ENCODE results near the gene WDR76.

The WDR76 gene

GRCh38 chr15:43878446-43878845 lies 51.6 kb downstream of the WDR76 start:
- Histone ChIP-seq H3K36me3 (ENCODE audit: control insufficient read depth, insufficient read depth, low read length) (peaks cover 3% of the 10 kb centered on the region; the same call in 1 of the 2 replicates), H3K4me3 (ENCODE audit: low read length) (no peak overlapping the region), H3K9me3 (ENCODE audit: control insufficient read depth, insufficient read depth, low read length) (no peaks in the 10 kb centered on the region), H3K27me3 (ENCODE audit: control insufficient read depth, insufficient read depth, low read length) (no peaks in the 10 kb centered on the region), H3K27ac (ENCODE audit: low read length) (no peak overlapping the region), H3K4me1 (ENCODE audit: control insufficient read depth, insufficient read depth, low read length) (peaks cover 4% of the 10 kb centered on the region; the same call in 1 of the 2 replicates)
- WGBS (ENCODE audit: insufficient coverage, insufficient read length): no CpG with 5 or more reads among the region's 2 CpGs
- DNase-seq (ENCODE audit: low read depth, low spot score): no peak

- Histone ChIP-seq H3K9me3 (ENCODE audit: control insufficient read depth, insufficient read depth, low read length) (no peaks in the 10 kb centered on the region), H3K27me3 (ENCODE audit: control insufficient read depth, insufficient read depth, low read length) (no peaks in the 10 kb centered on the region), H3K4me1 (ENCODE audit: control insufficient read depth, insufficient read depth, low read length) (peaks cover 4% of the 10 kb centered on the region; the same call in 1 of the 2 replicates), H3K36me3 (ENCODE audit: control insufficient read depth, insufficient read depth, low read length) (peaks cover 3% of the 10 kb centered on the region; the same call in 1 of the 2 replicates), H3K4me3 (ENCODE audit: low read length) (no peak overlapping the region), H3K27ac (ENCODE audit: low read length) (no peak overlapping the region)
- no peak for DNase-seq (ENCODE audit: low read depth, low spot score)
- WGBS (ENCODE audit: insufficient coverage, insufficient read length): no CpG with 5 or more reads among the region's 15 CpGs
These were observed 52.9 kb downstream of the WDR76 start for GRCh38 chr15:43879386-43880355.

GRCh38 chr15:43880406-43881194 lies 53.8 kb downstream of the WDR76 start:
- no peak overlapping the region for H3K27ac ChIP-seq (ENCODE audit: low read length)
- no peaks in the 10 kb centered on the region for H3K9me3 ChIP-seq (ENCODE audit: control insufficient read depth, insufficient read depth, low read length)
- no CpG with 5 or more reads among the region's 5 CpGs for WGBS (ENCODE audit: insufficient coverage, insufficient read length)
- H3K27me3 ChIP-seq (ENCODE audit: control insufficient read depth, insufficient read depth, low read length): no peaks in the 10 kb centered on the region
- H3K4me1 ChIP-seq (ENCODE audit: control insufficient read depth, insufficient read depth, low read length): peaks cover 4% of the 10 kb centered on the region; the same call in 1 of the 2 replicates
- H3K4me3 ChIP-seq (ENCODE audit: low read length): no peak overlapping the region
- H3K36me3 ChIP-seq (ENCODE audit: control insufficient read depth, insufficient read depth, low read length): peaks cover 3% of the 10 kb centered on the region; the same call in 1 of the 2 replicates
- DNase-seq (ENCODE audit: low read depth, low spot score): no peak

- Histone ChIP-seq H3K27me3 (ENCODE audit: control insufficient read depth, insufficient read depth, low read length) (no peaks in the 10 kb centered on the region), H3K9me3 (ENCODE audit: control insufficient read depth, insufficient read depth, low read length) (no peaks in the 10 kb centered on the region), H3K4me3 (ENCODE audit: low read length) (no peak overlapping the region), H3K27ac (ENCODE audit: low read length) (no peak overlapping the region), H3K36me3 (ENCODE audit: control insufficient read depth, insufficient read depth, low read length) (peaks cover 3% of the 10 kb centered on the region; the same call in 1 of the 2 replicates), H3K4me1 (ENCODE audit: control insufficient read depth, insufficient read depth, low read length) (peaks cover 4% of the 10 kb centered on the region; the same call in 1 of the 2 replicates)
- DNase-seq (ENCODE audit: low read depth, low spot score): no peak
- no CpG with 5 or more reads among the region's 4 CpGs for WGBS (ENCODE audit: insufficient coverage, insufficient read length)
These were observed 54.4 kb downstream of the WDR76 start for GRCh38 chr15:43881245-43881644.

GRCh38 chr15:43881944-43882343 lies 55.1 kb downstream of the WDR76 start:
- DNase-seq (ENCODE audit: low read depth, low spot score): peak; percentile 39
- H3K27me3 ChIP-seq (ENCODE audit: control insufficient read depth, insufficient read depth, low read length): no peaks in the 10 kb centered on the region
- no peak overlapping the region for H3K4me3 ChIP-seq (ENCODE audit: low read length)
- peaks cover 3% of the 10 kb centered on the region; the same call in 1 of the 2 replicates for H3K36me3 ChIP-seq (ENCODE audit: control insufficient read depth, insufficient read depth, low read length)
- H3K4me1 ChIP-seq (ENCODE audit: control insufficient read depth, insufficient read depth, low read length): peaks cover 4% of the 10 kb centered on the region; the same call in 1 of the 2 replicates
- WGBS (ENCODE audit: insufficient coverage, insufficient read length): no CpG with 5 or more reads among the region's 7 CpGs
- no peaks in the 10 kb centered on the region for H3K9me3 ChIP-seq (ENCODE audit: control insufficient read depth, insufficient read depth, low read length)
- no peak overlapping the region for H3K27ac ChIP-seq (ENCODE audit: low read length)

GRCh38 chr15:43883571-43883970 lies 56.8 kb downstream of the WDR76 start:
- WGBS (ENCODE audit: insufficient coverage, insufficient read length): no CpG with 5 or more reads among the region's 3 CpGs
- no peaks in the 10 kb centered on the region for H3K36me3 ChIP-seq (ENCODE audit: control insufficient read depth, insufficient read depth, low read length)
- peaks cover 4% of the 10 kb centered on the region; the same call in 1 of the 2 replicates for H3K4me1 ChIP-seq (ENCODE audit: control insufficient read depth, insufficient read depth, low read length)
- no peaks in the 10 kb centered on the region for H3K9me3 ChIP-seq (ENCODE audit: control insufficient read depth, insufficient read depth, low read length)
- H3K4me3 ChIP-seq (ENCODE audit: low read length): no peak overlapping the region
- no peaks in the 10 kb centered on the region for H3K27me3 ChIP-seq (ENCODE audit: control insufficient read depth, insufficient read depth, low read length)
- H3K27ac ChIP-seq (ENCODE audit: low read length): no peak overlapping the region
- no peak for DNase-seq (ENCODE audit: low read depth, low spot score)

- 0 out of 2 replicates have a peak, but pooled peaks cover 2% of the 10 kb centered on the region for H3K36me3 ChIP-seq (ENCODE audit: control insufficient read depth, insufficient read depth, low read length)
- H3K4me3 ChIP-seq (ENCODE audit: low read length): no peak overlapping the region
- no peaks in the 10 kb centered on the region for H3K27me3 ChIP-seq (ENCODE audit: control insufficient read depth, insufficient read depth, low read length)
- H3K27ac ChIP-seq (ENCODE audit: low read length): no peak overlapping the region
- H3K4me1 ChIP-seq (ENCODE audit: control insufficient read depth, insufficient read depth, low read length): peaks cover 2% of the 10 kb centered on the region; the same call in 1 of the 2 replicates
- no CpG with 5 or more reads among the region's 4 CpGs for WGBS (ENCODE audit: insufficient coverage, insufficient read length)
- H3K9me3 ChIP-seq (ENCODE audit: control insufficient read depth, insufficient read depth, low read length): no peaks in the 10 kb centered on the region
- no peak for DNase-seq (ENCODE audit: low read depth, low spot score)
These were observed 59.8 kb downstream of the WDR76 start for GRCh38 chr15:43886558-43886957.

GRCh38 chr15:43887901-43888300 lies 61.1 kb downstream of the WDR76 start:
- WGBS (ENCODE audit: insufficient coverage, insufficient read length): no CpG with 5 or more reads among the region's 5 CpGs
- Histone ChIP-seq H3K9me3 (ENCODE audit: control insufficient read depth, insufficient read depth, low read length) (no peaks in the 10 kb centered on the region), H3K36me3 (ENCODE audit: control insufficient read depth, insufficient read depth, low read length) (0 out of 2 replicates have a peak, but pooled peaks cover 2% of the 10 kb centered on the region)

GRCh38 chr15:43889042-43889441 lies 62.2 kb downstream of the WDR76 start:
- Histone ChIP-seq H3K4me3 (ENCODE audit: low read length) (no peak overlapping the region), H3K27ac (ENCODE audit: low read length) (no peak overlapping the region), H3K36me3 (ENCODE audit: control insufficient read depth, insufficient read depth, low read length) (0 out of 2 replicates have a peak, but pooled peaks cover 2% of the 10 kb centered on the region), H3K9me3 (ENCODE audit: control insufficient read depth, insufficient read depth, low read length) (no peaks in the 10 kb centered on the region), H3K4me1 (ENCODE audit: control insufficient read depth, insufficient read depth, low read length) (peaks cover 2% of the 10 kb centered on the region; the same call in 1 of the 2 replicates), H3K27me3 (ENCODE audit: control insufficient read depth, insufficient read depth, low read length) (no peaks in the 10 kb centered on the region)
- no CpG with 5 or more reads among the region's 3 CpGs for WGBS (ENCODE audit: insufficient coverage, insufficient read length)
- DNase-seq (ENCODE audit: low read depth, low spot score): no peak

More at GRCh38 chr15:43887901-43888300, 61.1 kb downstream of the WDR76 start:
- H3K27ac ChIP-seq (ENCODE audit: low read length): no peak overlapping the region
- DNase-seq (ENCODE audit: low read depth, low spot score): no peak
- H3K4me1 ChIP-seq (ENCODE audit: control insufficient read depth, insufficient read depth, low read length): peaks cover 2% of the 10 kb centered on the region; the same call in 1 of the 2 replicates
- no peak overlapping the region for H3K4me3 ChIP-seq (ENCODE audit: low read length)
- H3K27me3 ChIP-seq (ENCODE audit: control insufficient read depth, insufficient read depth, low read length): no peaks in the 10 kb centered on the region

GRCh38 chr15:43893956-43894355 lies 67.2 kb downstream of the WDR76 start:
- Histone ChIP-seq H3K36me3 (ENCODE audit: control insufficient read depth, insufficient read depth, low read length) (0 out of 2 replicates have a peak, but pooled peaks cover 2% of the 10 kb centered on the region), H3K27ac (ENCODE audit: low read length) (no peak overlapping the region), H3K4me1 (ENCODE audit: control insufficient read depth, insufficient read depth, low read length) (peaks cover 2% of the 10 kb centered on the region; the same call in 1 of the 2 replicates), H3K27me3 (ENCODE audit: control insufficient read depth, insufficient read depth, low read length) (no peaks in the 10 kb centered on the region), H3K4me3 (ENCODE audit: low read length) (no peak overlapping the region), H3K9me3 (ENCODE audit: control insufficient read depth, insufficient read depth, low read length) (no peaks in the 10 kb centered on the region)
- no peak for DNase-seq (ENCODE audit: low read depth, low spot score)
- no CpG with 5 or more reads among the region's 1 CpG for WGBS (ENCODE audit: insufficient coverage, insufficient read length)
